K562 (cell line): ENCODE measurements around the gene CABP2. TPM values are rescaled to one million over a fixed set of nuclear protein-coding genes. Genes with fewer than 3 reads are reported as not detected.

ENCODE experiments used
- ARID4B ChIP-seq: sonication (generic); formaldehyde crosslinking; IDR thresholded peaks from 2 replicates; pipeline ENCODE4 v1.8.0; 2022; ENCODE audit warnings: mild to moderate bottlenecking, missing genetic modification reagents
- GABPB2 ChIP-seq: fragments of 250-450 bp; sonication (Bioruptor Pico); conservative IDR thresholded peaks from 2 replicates; pipeline ENCODE4 v1.5.1; 2021; ENCODE audit warnings: mild to moderate bottlenecking
- MCM2 ChIP-seq: fragments of 450-650 bp; IDR thresholded peaks from 2 replicates; pipeline ENCODE4 v1.6.1; 2017; ENCODE audit warnings: low read depth, mild to moderate bottlenecking
- POLR2AphosphoS2 ChIP-seq: IDR thresholded peaks from 2 replicates; pipeline ENCODE4 v1.6.1; 2012; ENCODE audit warnings: low read length, improper control_type of control experiment
- SLC30A9 ChIP-seq: fragments of 250-450 bp; sonication (Bioruptor Pico); IDR thresholded peaks from 2 replicates; pipeline ENCODE4 v1.8.0; 2022; ENCODE audit warnings: mild to moderate bottlenecking, moderate library complexity
- SMARCA5 ChIP-seq: fragments of 450-650 bp; IDR thresholded peaks from 2 replicates; pipeline ENCODE4 v1.6.1; 2016
- TSC22D4 ChIP-seq: fragments of 450-650 bp; IDR thresholded peaks from 2 replicates; pipeline ENCODE4 v1.6.1; 2016; ENCODE audit warnings: missing genetic modification characterization, missing biosample characterization, control low read depth
- XRCC3 ChIP-seq: fragments of 450-650 bp; IDR thresholded peaks from 2 replicates; pipeline ENCODE4 v1.6.1; 2017; ENCODE audit warnings: mild to moderate bottlenecking, moderate library complexity
- ZC3H4 ChIP-seq: sonication (generic); formaldehyde crosslinking; IDR thresholded peaks from 2 replicates; pipeline ENCODE4 v1.9.0; 2021; ENCODE audit warnings: missing genetic modification reagents, borderline replicate concordance
- ZNF140 ChIP-seq: fragments of 250-450 bp; sonication (Bioruptor Pico); IDR thresholded peaks from 2 replicates; pipeline ENCODE4 v1.8.0; 2021; ENCODE audit warnings: moderate library complexity, mild to moderate bottlenecking, inconsistent platforms
- ZNF239 ChIP-seq: fragments of 250-450 bp; sonication (Bioruptor Pico); IDR thresholded peaks from 2 replicates; pipeline ENCODE4 v1.4.0; 2020; ENCODE audit warnings: mild to moderate bottlenecking
- polyA plus RNA-seq, 8 experiments: library from polyadenylated mRNA; depleted of rRNA in 4 of 8; stranded (reverse) in 5 of 8; unstranded in 3 of 8; fragments of >200 nt; fragmentation: Nextera tagmentation in 2 of 8; fragmentation: Illumina TruSeq in 1 of 8; extraction: Ambion mirVana in 2 of 8; extraction: Trizol in 1 of 8; gene quantifications; 2 replicates each; pipeline versions ENCODE4 v1.2.1 to v1.2.3, GENCODE V29; 2011 to 2014; ENCODE audit warnings: inconsistent platforms in 1 of 8, missing spikeins in 1 of 8
- total RNA-seq, 7 experiments: library from RNA; depleted of rRNA in 6 of 7; stranded (reverse); fragments of >200 nt in 6 of 7; fragmentation: Illumina TruSeq in 2 of 7; extraction: Trizol in 2 of 7; gene quantifications; 2 replicates each; pipeline versions ENCODE4 v1.2.1 to v1.2.3, GENCODE V29; 2011 to 2021; ENCODE audit warnings: low replicate concordance in 1 of 7
- TF ChIP-seq, protein P1 (sequence below): fragments of 450-650 bp; IDR thresholded peaks from 2 replicates; pipeline ENCODE4 v1.6.1; 2018; ENCODE audit not compliant: partially characterized antibody
- TF ChIP-seq, protein P2 (sequence below): fragments of 450-650 bp; IDR thresholded peaks from 2 replicates; pipeline ENCODE4 v1.6.1; 2016; ENCODE audit warnings: antibody characterized with exemption

The CABP2 gene
- total and polyA plus RNA-seq, 9 of the 15 experiments (the other 6 are each of a cell fraction or from before 2014, with no cell fraction given): not detected

DNA sequence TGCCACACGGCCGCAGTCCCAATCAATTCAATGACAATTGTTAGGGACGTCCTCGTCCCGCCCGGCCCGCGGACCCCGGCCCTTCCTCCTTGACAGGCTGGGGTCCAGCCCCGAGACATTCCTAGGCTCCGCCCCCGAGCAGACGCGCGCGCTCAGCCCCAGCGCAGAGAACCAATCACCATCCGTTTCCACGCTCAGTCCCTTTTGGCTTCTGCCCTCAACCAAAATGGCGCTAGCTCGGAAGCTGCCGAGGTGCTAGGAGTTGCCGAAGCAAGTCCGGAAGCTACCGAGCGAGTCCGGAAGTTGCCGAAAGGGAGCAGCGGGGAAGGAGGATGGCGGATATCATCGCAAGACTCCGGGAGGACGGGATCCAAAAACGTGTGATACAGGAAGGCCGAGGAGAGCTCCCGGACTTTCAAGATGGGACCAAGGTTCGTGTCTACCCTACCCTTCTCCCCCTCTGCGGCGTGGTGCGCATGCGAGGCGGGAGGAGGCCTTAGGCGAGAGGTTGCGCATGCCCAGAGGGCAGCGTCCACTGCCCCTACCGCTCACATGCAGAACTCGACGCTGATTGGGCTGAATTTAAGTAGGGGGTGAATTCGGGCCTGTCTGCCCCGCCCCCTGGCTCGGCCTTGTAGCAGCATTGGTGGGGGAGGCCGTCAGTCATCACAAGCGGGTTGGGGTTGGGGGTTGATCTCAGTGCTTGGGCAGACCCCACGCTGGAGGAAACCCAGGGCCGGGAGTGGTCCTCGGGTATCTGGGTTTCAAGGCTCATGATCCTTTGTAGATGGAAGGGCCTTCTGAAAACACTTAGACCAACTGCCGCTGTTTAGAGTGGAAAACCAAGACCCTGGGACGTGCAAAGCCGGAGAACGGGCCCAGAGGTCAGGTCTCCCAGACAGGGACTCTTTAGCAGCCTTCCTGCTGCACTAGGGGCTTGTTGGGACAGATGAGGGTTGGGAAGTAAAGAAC is 40.1 kb downstream of the CABP2 start, which contains the start of gene AIP (continued):
- no peak for TF ChIP-seq ZNF140 (CRISPR knock-in tag)
- peak; percentile 63; the same call in 1 of the 2 replicates for TF ChIP-seq POLR2AphosphoS2
- no peak for TF ChIP-seq ZC3H4 (CRISPR knock-in tag)
- TF ChIP-seq XRCC3: no peak
- TF ChIP-seq SLC30A9: no peak
- no peak for TF ChIP-seq TSC22D4 (tag)
- TF ChIP-seq, protein P1, sequence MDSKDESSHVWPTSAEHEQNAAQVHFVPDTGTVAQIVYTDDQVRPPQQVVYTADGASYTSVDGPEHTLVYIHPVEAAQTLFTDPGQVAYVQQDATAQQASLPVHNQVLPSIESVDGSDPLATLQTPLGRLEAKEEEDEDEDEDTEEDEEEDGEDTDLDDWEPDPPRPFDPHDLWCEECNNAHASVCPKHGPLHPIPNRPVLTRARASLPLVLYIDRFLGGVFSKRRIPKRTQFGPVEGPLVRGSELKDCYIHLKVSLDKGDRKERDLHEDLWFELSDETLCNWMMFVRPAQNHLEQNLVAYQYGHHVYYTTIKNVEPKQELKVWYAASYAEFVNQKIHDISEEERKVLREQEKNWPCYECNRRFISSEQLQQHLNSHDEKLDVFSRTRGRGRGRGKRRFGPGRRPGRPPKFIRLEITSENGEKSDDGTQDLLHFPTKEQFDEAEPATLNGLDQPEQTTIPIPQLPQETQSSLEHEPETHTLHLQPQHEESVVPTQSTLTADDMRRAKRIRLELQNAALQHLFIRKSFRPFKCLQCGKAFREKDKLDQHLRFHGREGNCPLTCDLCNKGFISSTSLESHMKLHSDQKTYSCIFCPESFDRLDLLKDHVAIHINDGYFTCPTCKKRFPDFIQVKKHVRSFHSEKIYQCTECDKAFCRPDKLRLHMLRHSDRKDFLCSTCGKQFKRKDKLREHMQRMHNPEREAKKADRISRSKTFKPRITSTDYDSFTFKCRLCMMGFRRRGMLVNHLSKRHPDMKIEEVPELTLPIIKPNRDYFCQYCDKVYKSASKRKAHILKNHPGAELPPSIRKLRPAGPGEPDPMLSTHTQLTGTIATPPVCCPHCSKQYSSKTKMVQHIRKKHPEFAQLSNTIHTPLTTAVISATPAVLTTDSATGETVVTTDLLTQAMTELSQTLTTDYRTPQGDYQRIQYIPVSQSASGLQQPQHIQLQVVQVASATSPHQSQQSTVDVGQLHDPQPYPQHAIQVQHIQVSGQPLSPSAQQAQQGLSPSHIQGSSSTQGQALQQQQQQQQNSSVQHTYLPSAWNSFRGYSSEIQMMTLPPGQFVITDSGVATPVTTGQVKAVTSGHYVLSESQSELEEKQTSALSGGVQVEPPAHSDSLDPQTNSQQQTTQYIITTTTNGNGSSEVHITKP: no peak
- TF ChIP-seq GABPB2: no peak
- no peak for TF ChIP-seq SMARCA5
- TF ChIP-seq, protein P2, sequence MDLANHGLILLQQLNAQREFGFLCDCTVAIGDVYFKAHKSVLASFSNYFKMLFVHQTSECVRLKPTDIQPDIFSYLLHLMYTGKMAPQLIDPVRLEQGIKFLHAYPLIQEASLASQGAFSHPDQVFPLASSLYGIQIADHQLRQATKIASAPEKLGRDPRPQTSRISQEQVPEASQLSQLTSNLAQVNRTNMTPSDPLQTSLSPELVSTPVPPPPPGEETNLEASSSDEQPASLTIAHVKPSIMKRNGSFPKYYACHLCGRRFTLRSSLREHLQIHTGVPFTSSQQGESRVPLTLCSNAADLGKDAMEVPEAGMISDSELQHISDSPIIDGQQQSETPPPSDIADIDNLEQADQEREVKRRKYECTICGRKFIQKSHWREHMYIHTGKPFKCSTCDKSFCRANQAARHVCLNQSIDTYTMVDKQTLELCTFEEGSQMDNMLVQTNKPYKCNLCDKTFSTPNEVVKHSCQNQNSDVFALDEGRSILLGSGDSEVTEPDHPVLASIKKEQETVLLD: peak; percentile 98
- no peak for TF ChIP-seq ZNF239
- peak; percentile 98 for TF ChIP-seq ARID4B (CRISPR knock-in tag)
- no peak for TF ChIP-seq MCM2
